Neutrophil (primary cell): ENCODE results near the gene GOLGA6B.
"Not testable (repeated sequence)": the region's sequence is repeated elsewhere in the genome, so short reads cannot be mapped to it uniquely, and the experiment has no call there.

Source experiments
- H3K27ac ChIP-seq: fragments of 200-600 bp; sonication (generic); 2 replicates; pipeline ENCODE4 v1.5.1; 2016; ENCODE audit warnings: mild to moderate bottlenecking, moderate library complexity
- H3K27me3 ChIP-seq: fragments of 200-600 bp; sonication (generic); 2 replicates; pipeline ENCODE4 v1.6.0; 2016; ENCODE audit warnings: mild to moderate bottlenecking
- H3K36me3 ChIP-seq: fragments of 200-600 bp; sonication (generic); 2 replicates; pipeline ENCODE4 v1.5.1; 2017
- H3K4me1 ChIP-seq, 2 experiments: fragments of 200-600 bp in 1 of 2; sonication (generic) in 1 of 2; 1 replicate in 1 of 2; 2 replicates in 1 of 2; pipeline versions ENCODE4 v1.5.1 to v1.6.1; 2013 to 2016; ENCODE audit warnings: low read depth in 1 of 2, low read length in 1 of 2, mild to moderate bottlenecking in 1 of 2, moderate library complexity in 1 of 2; ENCODE audit not compliant: control insufficient read depth in 1 of 2, insufficient read depth in 1 of 2
- H3K4me3 ChIP-seq, 2 experiments: fragments of 200-600 bp in 1 of 2; sonication (generic) in 1 of 2; 1 replicate in 1 of 2; 2 replicates in 1 of 2; pipeline ENCODE4 v1.5.1; 2013 to 2016; ENCODE audit warnings: low read depth in 1 of 2, low read length in 1 of 2, mild to moderate bottlenecking in 1 of 2, moderate library complexity in 1 of 2
- H3K9me3 ChIP-seq: fragments of 200-600 bp; sonication (generic); 2 replicates; pipeline ENCODE4 v1.5.1; 2016
- CTCF ChIP-seq: fragments of 200-600 bp; sonication (generic); IDR thresholded peaks from 2 replicates; pipeline ENCODE4 v1.5.1; 2016; ENCODE audit warnings: antibody characterized with exemption

Gene GOLGA6B

GRCh38 chr15:72665706-72666105 is 11.2 kb downstream of the GOLGA6B start:
- not testable (repeated sequence) for H3K4me1 ChIP-seq, H3K27ac ChIP-seq, H3K9me3 ChIP-seq, H3K27me3 ChIP-seq, H3K36me3 ChIP-seq, H3K4me3 ChIP-seq

GRCh38 chr15:72669803-72670202 is 15.3 kb downstream of the GOLGA6B start:
- H3K27ac ChIP-seq = not testable (repeated sequence)

GRCh38 chr15:72670656-72671352 is 16.3 kb downstream of the GOLGA6B start:
- not testable (repeated sequence) for H3K27ac ChIP-seq, H3K36me3 ChIP-seq, H3K4me1 ChIP-seq, H3K9me3 ChIP-seq
- H3K27me3 ChIP-seq = peaks cover 34% of the 10 kb centered on the region
- H3K4me3 ChIP-seq = peak overlapping the region in 1 of 2 experiments; percentile 32
- peak; percentile 70 for TF ChIP-seq CTCF

More at GRCh38 chr15:72669803-72670202, 15.3 kb downstream of the GOLGA6B start:
- not testable (repeated sequence) for H3K4me3 ChIP-seq, H3K36me3 ChIP-seq, H3K4me1 ChIP-seq, H3K9me3 ChIP-seq
- H3K27me3 ChIP-seq = peaks cover 34% of the 10 kb centered on the region

- peaks cover 37% of the 10 kb centered on the region for H3K27me3 ChIP-seq
- no peaks in the 10 kb centered on the region for H3K36me3 ChIP-seq
- no peak overlapping the region for H3K4me3 ChIP-seq
- no peak for TF ChIP-seq CTCF
- no peaks in the 10 kb centered on the region for H3K9me3 ChIP-seq
- no peaks in the 10 kb centered on the region for H3K4me1 ChIP-seq
- no peak overlapping the region for H3K27ac ChIP-seq
Measured at GRCh38 chr15:72671525-72671924, 17.0 kb downstream of the GOLGA6B start.

GRCh38 chr15:72676838-72677237 is 22.3 kb downstream of the GOLGA6B start:
- H3K4me1 ChIP-seq = no peaks in the 10 kb centered on the region
- peaks cover 67% of the 10 kb centered on the region for H3K27me3 ChIP-seq
- no peak for TF ChIP-seq CTCF
- no peak overlapping the region for H3K27ac ChIP-seq
- no peaks in the 10 kb centered on the region for H3K36me3 ChIP-seq
- no peaks in the 10 kb centered on the region for H3K9me3 ChIP-seq
- no peak overlapping the region for H3K4me3 ChIP-seq

GRCh38 chr15:72680931-72681330 is 26.4 kb downstream of the GOLGA6B start:
- no peaks in the 10 kb centered on the region for H3K9me3 ChIP-seq
- H3K4me3 ChIP-seq = no peak overlapping the region
- no peaks in the 10 kb centered on the region for H3K36me3 ChIP-seq
- H3K27me3 ChIP-seq = peaks cover 43% of the 10 kb centered on the region
- peaks cover 8% of the 10 kb centered on the region in 2 experiments for H3K4me1 ChIP-seq
- TF ChIP-seq CTCF = no peak
- H3K27ac ChIP-seq = no peak overlapping the region
